B cell (primary cell): ENCODE measurements around the gene GALNT10.

Source experiments
- CTCF ChIP-seq: fragments of 200-600 bp; IDR thresholded peaks from one replicate; pipeline ENCODE4 v1.8.0; 2022; ENCODE audit warnings: antibody characterized with exemption, mild to moderate bottlenecking
- EZH2 ChIP-seq: IDR thresholded peaks from 2 replicates; pipeline ENCODE4 v1.6.1; 2012; ENCODE audit warnings: borderline replicate concordance, low read depth, mild to moderate bottlenecking, moderate library complexity, low read length; ENCODE audit not compliant: insufficient read depth, poor library complexity, severe bottlenecking

DNA sequence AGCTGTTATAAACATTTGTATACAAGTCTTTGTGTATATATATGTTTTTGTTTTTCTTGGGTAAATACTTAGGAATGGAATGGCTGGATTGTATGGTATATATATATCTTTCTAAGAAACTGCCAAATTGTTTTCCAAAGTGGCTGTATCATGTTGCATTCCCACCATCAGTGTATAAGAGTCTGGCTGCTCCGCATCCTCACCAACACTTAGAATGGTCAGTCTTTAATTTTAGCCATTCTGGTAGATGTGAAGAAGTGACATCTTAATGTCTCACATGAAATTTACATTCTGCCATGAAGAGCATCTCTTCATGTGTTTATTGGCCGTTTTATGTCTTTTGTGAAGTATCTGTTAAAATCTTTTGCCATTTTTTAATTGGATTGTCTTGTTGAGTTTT is 31.9 kb downstream of the GALNT10 start:
- TF ChIP-seq CTCF = no peak
- no peak for TF ChIP-seq EZH2
